Endothelial cell of umbilical vein (primary cell): ENCODE results near the gene MASP2.

ENCODE experiments used
- CTCF ChIP-seq, 2 donors: IDR thresholded peaks; 1 replicate in 1 of 2; 2 replicates in 1 of 2; pipeline ENCODE4 v1.5.1; 2011; ENCODE audit warnings: low read length in 2 of 2, mild to moderate bottlenecking in 2 of 2, moderate library complexity in 2 of 2, control low read depth in 1 of 2, inconsistent platforms in 1 of 2, low read depth in 1 of 2; ENCODE audit not compliant: insufficient read depth in 1 of 2; ENCODE audit errors: extremely low read depth in 1 of 2
- POLR2A ChIP-seq: IDR thresholded peaks from 2 replicates; pipeline ENCODE4 v1.6.1; 2012; ENCODE audit warnings: low read depth, mild to moderate bottlenecking, control low read depth, low read length

- no peak for TF ChIP-seq CTCF (IDR thresholded peaks at IDR 0.05; ENCODE audit: extremely low read depth in 1 of 2, insufficient read depth in 1 of 2, low read depth in 1 of 2, low read length in 2 of 2)
- TF ChIP-seq POLR2A, result no peak
Measured at GRCh38 chr1:11054181-11054580, 7.1 kb upstream of the MASP2 start.
